HCT116 (cell line): ENCODE results near the gene AKAP9. TPM values are rescaled to one million over a fixed set of nuclear protein-coding genes. Genes with fewer than 3 reads are reported as not detected.
A peak's percentile ranks its signal among the peaks of the same experiment; 100 is the strongest.

Experiments
- ATAC-seq: fragments of 200-7000 bp; cut with Tn5 transposase; 2 replicates; pipeline ENCODE4 v1.9.1; 2020; ENCODE audit warnings: mild to moderate bottlenecking, moderate library complexity
- BruUV-seq: library from RNA; stranded (reverse); fragments of 400-500 nt; replicated peaks from 2 replicates; lab custom pipeline; 2021; lab: Mats Ljungman, UMichigan
- CTCF ChIA-PET: fragments of 300-600 bp; sonication (Branson Sonifier 250); formaldehyde crosslinking; loops from one replicate; lab custom pipeline; 2021; ENCODE audit warnings: antibody characterized with exemption; lab: Charles Lee
- POLR2A ChIA-PET: fragments of 300-600, 350-600 bp; sonication (Branson Sonifier 250); formaldehyde crosslinking; loops from one replicate; lab custom pipeline; 2021; ENCODE audit warnings: antibody characterized with exemption; lab: Charles Lee
- RAD21 ChIA-PET, 2 experiments: fragments of 300-600 bp; sonication (Branson Sonifier 250); formaldehyde crosslinking; loops; one replicate each; lab custom pipeline; 2023; ENCODE audit warnings: low total read pairs in 2 of 2; ENCODE audit not compliant: uncharacterized antibody in 2 of 2, unreplicated experiment in 2 of 2, low non-redundant PET in 1 of 2; lab: Charles Lee
- DNase-seq: peaks from one replicate; pipeline ENCODE4 v3.0.0-alpha.2; 2010; ENCODE audit warnings: low read depth, low spot score
- H2AFZ ChIP-seq: fragments of 200-600 bp; shearing (Covaris generic), sonication (generic); 2 replicates; pipeline ENCODE4 v1.6.1; 2017; ENCODE audit warnings: low read depth, mixed run types, mixed read lengths, antibody characterized with exemption, low read length; ENCODE audit not compliant: poor library complexity, severe bottlenecking
- H3K27ac ChIP-seq: 2 replicates; pipeline ENCODE4 v1.5.1; 2012; ENCODE audit warnings: low read depth, low read length
- H3K27me3 ChIP-seq: fragments of 200-600 bp; sonication (generic); 2 replicates; pipeline ENCODE4 v1.6.1; 2016; ENCODE audit warnings: mixed run types, low read length, mixed read lengths; ENCODE audit not compliant: insufficient read depth
- H3K36me3 ChIP-seq, 2 experiments: fragments of 200-500 bp in 1 of 2; fragments of 200-600 bp in 1 of 2; sonication (Bioruptor generic) in 1 of 2; sonication (generic) in 1 of 2; 2 replicates each; pipeline versions ENCODE4 v1.5.1 to v1.6.1; 2014 to 2016; ENCODE audit warnings: low read length in 2 of 2, inconsistent platforms in 1 of 2, mixed read lengths in 1 of 2, mixed run types in 1 of 2; ENCODE audit not compliant: insufficient read depth in 2 of 2, control insufficient read depth in 1 of 2
- H3K4me1 ChIP-seq, 2 experiments: fragments of 200-600 bp in 1 of 2; sonication (generic) in 1 of 2; 2 replicates each; pipeline versions ENCODE4 v1.5.1 to v1.6.1; 2012 to 2017; ENCODE audit warnings: low read length in 2 of 2, inconsistent platforms in 1 of 2, mild to moderate bottlenecking in 1 of 2, mixed read lengths in 1 of 2, mixed run types in 1 of 2, moderate library complexity in 1 of 2; ENCODE audit not compliant: insufficient read depth in 2 of 2, control insufficient read depth in 1 of 2
- H3K4me2 ChIP-seq: fragments of 200-600 bp; sonication (generic); 2 replicates; pipeline ENCODE4 v1.6.1; 2017; ENCODE audit warnings: mixed run types, low read length, mixed read lengths
- H3K4me3 ChIP-seq, 2 experiments: fragments of 200-600 bp in 1 of 2; sonication (generic) in 1 of 2; replicated peaks in 1 of 2; 2 replicates each; pipeline ENCODE4 v1.5.1; 2011 to 2016; ENCODE audit warnings: low read length in 2 of 2, control low read depth in 1 of 2, low read depth in 1 of 2, mild to moderate bottlenecking in 1 of 2, mixed read lengths in 1 of 2, mixed run types in 1 of 2
- H3K79me2 ChIP-seq: fragments of 200-600 bp; sonication (generic); 2 replicates; pipeline ENCODE4 v1.6.1; 2017; ENCODE audit warnings: mild to moderate bottlenecking, mixed run types, low read length, moderate library complexity, mixed read lengths; ENCODE audit not compliant: insufficient read depth
- H3K9ac ChIP-seq: fragments of 200-600 bp; sonication (generic); 2 replicates; pipeline ENCODE4 v1.6.1; 2016; ENCODE audit warnings: low read length, mixed read lengths
- H3K9me2 ChIP-seq: fragments of 200-600 bp; sonication (generic), shearing (Covaris generic); 2 replicates; pipeline ENCODE4 v1.6.1; 2017; ENCODE audit warnings: mixed run types, mild to moderate bottlenecking, moderate library complexity; ENCODE audit not compliant: insufficient read depth
- H3K9me3 ChIP-seq, 2 experiments: fragments of 200-500 bp in 1 of 2; fragments of 200-600 bp in 1 of 2; sonication (Bioruptor generic) in 1 of 2; sonication (generic) in 1 of 2; 2 replicates each; pipeline ENCODE4 v1.6.1; 2014 to 2017; ENCODE audit warnings: low read length in 2 of 2, mixed read lengths in 2 of 2, inconsistent platforms in 1 of 2, low read depth in 1 of 2, mild to moderate bottlenecking in 1 of 2, mixed run types in 1 of 2, moderate library complexity in 1 of 2; ENCODE audit not compliant: control insufficient read depth in 1 of 2, insufficient read depth in 1 of 2
- H4K20me1 ChIP-seq: fragments of 200-600 bp; sonication (generic), shearing (Covaris generic); 2 replicates; pipeline ENCODE4 v1.6.1; 2017; ENCODE audit warnings: mixed run types, mild to moderate bottlenecking, moderate library complexity; ENCODE audit not compliant: insufficient read depth
- JUND ChIP-seq: IDR thresholded peaks from 2 replicates; pipeline ENCODE4 v1.6.1; 2012
- SP1 ChIP-seq: IDR thresholded peaks from 2 replicates; pipeline ENCODE4 v1.6.1; 2012; ENCODE audit warnings: low read depth
- YY1 ChIP-seq: IDR thresholded peaks from 2 replicates; pipeline ENCODE4 v1.6.1; 2011; ENCODE audit warnings: low read length, low read depth, moderate library complexity, mild to moderate bottlenecking; ENCODE audit not compliant: insufficient replicate concordance; ENCODE audit errors: extremely low read depth
- ZFX ChIP-seq: fragments of 450-650 bp; IDR thresholded peaks from 2 replicates; pipeline ENCODE4 v1.6.1; 2017
- intact Hi-C: fragments of 100-400 bp; cut with micrococcal nuclease; formaldehyde crosslinking; loops from 2 replicates; pipeline ENCODE4 v1.10.0; 2022
- total RNA-seq: library from RNA; stranded (reverse); gene quantifications from one replicate; pipeline ENCODE4 v1.2.1, GENCODE V29; 2021; ENCODE audit not compliant: unreplicated experiment
- TF ChIP-seq, protein P1 (sequence below): IDR thresholded peaks from 2 replicates; pipeline ENCODE4 v1.6.1; 2012

The AKAP9 gene
- total RNA-seq, 1 experiment from 2014 or later: 32.6 TPM

DNA sequence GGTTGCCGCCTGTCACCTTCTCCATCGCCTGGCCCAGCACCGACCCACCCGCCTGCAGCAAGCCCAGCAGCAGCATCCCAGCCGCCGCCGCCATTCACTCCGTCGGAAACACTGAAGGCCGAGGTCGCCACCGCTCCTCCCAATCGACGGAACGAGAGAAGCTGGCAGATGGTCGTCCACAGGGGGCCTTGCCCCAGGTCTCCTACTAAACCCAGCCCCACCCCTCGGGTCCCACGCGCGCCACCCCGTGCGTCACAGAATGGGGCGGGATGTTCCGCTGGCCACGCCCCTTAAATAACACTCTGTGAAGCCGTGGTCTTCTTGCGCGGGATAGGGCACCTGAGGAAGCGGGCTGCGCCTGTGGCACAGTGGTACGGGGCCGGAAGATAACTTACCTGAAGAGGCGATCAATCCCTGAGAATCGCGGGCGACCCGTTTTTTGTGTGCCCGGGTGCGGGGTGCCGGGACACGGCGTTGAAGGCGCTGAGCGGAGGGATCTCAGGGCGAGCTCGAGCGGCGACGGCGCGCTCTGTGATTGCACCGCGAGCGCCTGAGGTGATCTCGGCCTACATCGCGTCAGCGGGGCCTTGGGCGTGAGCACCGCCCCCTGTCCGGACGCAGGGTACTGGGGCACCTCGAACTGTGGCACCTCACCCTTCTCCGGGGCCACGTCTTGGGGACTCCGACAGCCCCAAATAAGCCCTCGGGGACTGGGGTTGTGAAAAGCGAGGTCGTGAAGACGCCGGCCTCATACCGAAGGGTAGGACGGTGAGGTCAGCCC is 193.8 kb downstream of the AKAP9 start, which contains the start of gene CYP51A1 (continued):
- TF ChIP-seq SP1 (peak; percentile 94), ZFX (peak; percentile 48), JUND (peak; percentile 55), YY1 (peak; percentile 31)

DNA sequence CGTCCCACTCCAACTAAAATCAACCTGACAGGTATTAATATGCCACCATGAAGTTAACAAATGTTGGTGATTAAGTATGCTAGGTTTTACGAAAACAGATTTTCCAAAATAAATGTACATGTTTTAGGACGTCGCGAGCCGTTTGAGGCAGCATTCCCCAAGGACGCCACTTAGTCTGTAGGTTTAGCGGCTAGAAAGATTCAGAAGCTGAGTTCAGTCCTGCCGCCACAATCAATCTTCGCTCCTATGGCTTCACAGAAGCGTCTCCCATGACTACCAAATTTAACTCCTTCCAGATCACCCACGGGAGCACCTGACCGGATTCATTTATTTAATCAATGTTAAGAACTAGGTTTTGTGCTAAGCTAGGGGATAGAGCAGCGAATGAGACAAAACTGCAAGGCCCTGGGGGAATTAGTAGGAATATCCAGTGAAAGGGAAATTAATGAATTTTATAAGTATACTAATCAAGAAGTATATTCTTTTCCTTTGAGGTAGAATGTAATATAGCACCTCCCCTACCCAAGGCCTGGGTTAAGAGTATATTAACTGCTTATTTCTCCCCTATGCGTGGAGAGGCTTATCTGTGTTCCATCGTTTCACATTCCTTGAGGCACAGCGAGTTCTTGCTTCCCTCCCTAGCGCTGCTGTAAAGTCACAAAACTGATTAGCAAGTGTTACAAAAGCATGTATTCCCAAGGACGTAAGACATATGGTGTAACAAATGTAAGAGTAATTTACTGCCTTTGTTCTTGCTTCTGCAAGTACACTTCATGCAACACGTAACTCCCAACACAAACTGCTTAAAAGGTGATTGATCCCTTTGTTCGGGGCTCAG is 194.6 kb downstream of the AKAP9 start:
- H3K27me3 ChIP-seq: no peaks in the 10 kb centered on the region
- no peaks in the 10 kb centered on the region; the same call in 1 of the 2 replicates for H3K9me2 ChIP-seq
- H3K79me2 ChIP-seq: peaks cover 40% of the 10 kb centered on the region
- ChIA-PET RAD21 (no interaction called here), POLR2A (interaction anchor here (0.6 to 1.0 kb wide), 2 partner anchors 9 to 184 kb away, joined by 3 to 4 read pairs; no protein-coding TSS in a partner anchor), CTCF (interaction anchor here (1.3 kb wide), 1 partner anchor 312 kb away, joined by 3 read pairs; the partner anchor contains the start of gene GATAD1)
- H3K9me3 ChIP-seq: no peaks in the 10 kb centered on the region
- ATAC-seq (no peak), DNase-seq (no peak)
- H3K36me3 ChIP-seq: peaks cover 4 to 5% of the 10 kb centered on the region in 2 experiments; a peak in 3 of 4 replicates
- H3K4me3 ChIP-seq: peak overlapping the region; percentile 84 to 97
- peak overlapping the region; percentile 94 for H3K27ac ChIP-seq
- BruUV-seq: TSS peak; percentile 91
- H3K4me1 ChIP-seq: peaks cover 5 to 24% of the 10 kb centered on the region in 2 experiments; a peak in 2 of 4 replicates
- no peaks in the 10 kb centered on the region; the same call in 1 of the 2 replicates for H4K20me1 ChIP-seq
- intact Hi-C loops: no loop called here
- TF ChIP-seq, protein P1, sequence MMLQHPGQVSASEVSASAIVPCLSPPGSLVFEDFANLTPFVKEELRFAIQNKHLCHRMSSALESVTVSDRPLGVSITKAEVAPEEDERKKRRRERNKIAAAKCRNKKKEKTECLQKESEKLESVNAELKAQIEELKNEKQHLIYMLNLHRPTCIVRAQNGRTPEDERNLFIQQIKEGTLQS: no peak
- TF ChIP-seq YY1: no peak
- H2AFZ ChIP-seq: peak overlapping the region; percentile 92
- H3K4me2 ChIP-seq: peak overlapping the region; percentile 94
- H3K9ac ChIP-seq: peak overlapping the region; percentile 91
